ENCODE data around the gene PWWP2A. TPM values are rescaled to one million over a fixed set of nuclear protein-coding genes. Genes with fewer than 3 reads are reported as not detected.

The PWWP2A gene
- total RNA-seq, 1 experiment from 2014 or later = 61.1 TPM

DNA sequence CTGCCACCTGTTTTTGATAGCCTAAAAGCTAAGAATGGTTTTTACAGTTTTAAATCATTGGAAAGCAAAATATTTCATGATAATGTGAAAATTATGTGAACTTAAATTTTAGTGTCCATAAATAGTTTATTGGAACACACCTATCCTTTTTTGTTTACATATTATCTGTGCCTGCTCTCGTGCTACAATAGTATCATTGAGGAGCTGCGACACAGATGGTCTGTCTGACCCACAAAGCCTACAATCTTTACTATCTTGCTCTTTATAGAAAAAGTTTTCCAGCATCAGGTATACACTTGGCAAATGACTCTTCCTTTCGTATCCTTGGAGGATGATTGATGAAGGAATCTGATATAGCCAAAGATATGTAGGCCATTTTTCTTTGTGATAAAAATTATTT is 70.2 kb downstream of the PWWP2A start:
- ATAC-seq = no peak
- peaks cover 27% of the 10 kb centered on the region for H3K4me1 Mint-ChIP-seq
- ChIA-PET CTCF (interaction anchor here (1.2 kb wide), 1 partner anchor 27 kb away, joined by 3 read pairs; no protein-coding TSS in a partner anchor), POLR2A (no interaction called here)
- no peak overlapping the region for H3K4me3 Mint-ChIP-seq
- no peak for DNase-seq (ENCODE audit: low spot score)
- H3K9me3 Mint-ChIP-seq = no peaks in the 10 kb centered on the region
- peaks cover 56% of the 10 kb centered on the region for H3K36me3 Mint-ChIP-seq
- H3K27ac Mint-ChIP-seq = no peak overlapping the region; the same call in 1 of the 2 replicates
- TF ChIP-seq ZNF263 (CRISPR knock-in tag; IDR thresholded peaks at IDR 0.05; ENCODE audit: low read depth) = no peak
- TF ChIP-seq, protein P1, sequence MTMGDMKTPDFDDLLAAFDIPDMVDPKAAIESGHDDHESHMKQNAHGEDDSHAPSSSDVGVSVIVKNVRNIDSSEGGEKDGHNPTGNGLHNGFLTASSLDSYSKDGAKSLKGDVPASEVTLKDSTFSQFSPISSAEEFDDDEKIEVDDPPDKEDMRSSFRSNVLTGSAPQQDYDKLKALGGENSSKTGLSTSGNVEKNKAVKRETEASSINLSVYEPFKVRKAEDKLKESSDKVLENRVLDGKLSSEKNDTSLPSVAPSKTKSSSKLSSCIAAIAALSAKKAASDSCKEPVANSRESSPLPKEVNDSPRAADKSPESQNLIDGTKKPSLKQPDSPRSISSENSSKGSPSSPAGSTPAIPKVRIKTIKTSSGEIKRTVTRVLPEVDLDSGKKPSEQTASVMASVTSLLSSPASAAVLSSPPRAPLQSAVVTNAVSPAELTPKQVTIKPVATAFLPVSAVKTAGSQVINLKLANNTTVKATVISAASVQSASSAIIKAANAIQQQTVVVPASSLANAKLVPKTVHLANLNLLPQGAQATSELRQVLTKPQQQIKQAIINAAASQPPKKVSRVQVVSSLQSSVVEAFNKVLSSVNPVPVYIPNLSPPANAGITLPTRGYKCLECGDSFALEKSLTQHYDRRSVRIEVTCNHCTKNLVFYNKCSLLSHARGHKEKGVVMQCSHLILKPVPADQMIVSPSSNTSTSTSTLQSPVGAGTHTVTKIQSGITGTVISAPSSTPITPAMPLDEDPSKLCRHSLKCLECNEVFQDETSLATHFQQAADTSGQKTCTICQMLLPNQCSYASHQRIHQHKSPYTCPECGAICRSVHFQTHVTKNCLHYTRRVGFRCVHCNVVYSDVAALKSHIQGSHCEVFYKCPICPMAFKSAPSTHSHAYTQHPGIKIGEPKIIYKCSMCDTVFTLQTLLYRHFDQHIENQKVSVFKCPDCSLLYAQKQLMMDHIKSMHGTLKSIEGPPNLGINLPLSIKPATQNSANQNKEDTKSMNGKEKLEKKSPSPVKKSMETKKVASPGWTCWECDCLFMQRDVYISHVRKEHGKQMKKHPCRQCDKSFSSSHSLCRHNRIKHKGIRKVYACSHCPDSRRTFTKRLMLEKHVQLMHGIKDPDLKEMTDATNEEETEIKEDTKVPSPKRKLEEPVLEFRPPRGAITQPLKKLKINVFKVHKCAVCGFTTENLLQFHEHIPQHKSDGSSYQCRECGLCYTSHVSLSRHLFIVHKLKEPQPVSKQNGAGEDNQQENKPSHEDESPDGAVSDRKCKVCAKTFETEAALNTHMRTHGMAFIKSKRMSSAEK (CRISPR knock-in tag; IDR thresholded peaks at IDR 0.05; ENCODE audit: borderline replicate concordance) = no peak
- TF ChIP-seq, protein P2, sequence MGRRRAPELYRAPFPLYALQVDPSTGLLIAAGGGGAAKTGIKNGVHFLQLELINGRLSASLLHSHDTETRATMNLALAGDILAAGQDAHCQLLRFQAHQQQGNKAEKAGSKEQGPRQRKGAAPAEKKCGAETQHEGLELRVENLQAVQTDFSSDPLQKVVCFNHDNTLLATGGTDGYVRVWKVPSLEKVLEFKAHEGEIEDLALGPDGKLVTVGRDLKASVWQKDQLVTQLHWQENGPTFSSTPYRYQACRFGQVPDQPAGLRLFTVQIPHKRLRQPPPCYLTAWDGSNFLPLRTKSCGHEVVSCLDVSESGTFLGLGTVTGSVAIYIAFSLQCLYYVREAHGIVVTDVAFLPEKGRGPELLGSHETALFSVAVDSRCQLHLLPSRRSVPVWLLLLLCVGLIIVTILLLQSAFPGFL (CRISPR knock-in tag; IDR thresholded peaks at IDR 0.05; ENCODE audit: borderline replicate concordance) = no peak
- TF ChIP-seq GABPB1 (CRISPR knock-in tag; IDR thresholded peaks at IDR 0.05) = no peak
- no peak for TF ChIP-seq ESRRA (CRISPR knock-in tag; IDR thresholded peaks at IDR 0.05; ENCODE audit: borderline replicate concordance)
- no peak for TF ChIP-seq ELF4 (CRISPR knock-in tag; IDR thresholded peaks at IDR 0.05; ENCODE audit: low read depth)
- no peak for TF ChIP-seq TP53 (CRISPR knock-in tag; IDR thresholded peaks at IDR 0.05)
- TF ChIP-seq GRHL2 (CRISPR knock-in tag; IDR thresholded peaks at IDR 0.05; ENCODE audit: insufficient replicate concordance, severe bottlenecking) = no peak
- TF ChIP-seq, protein P3, sequence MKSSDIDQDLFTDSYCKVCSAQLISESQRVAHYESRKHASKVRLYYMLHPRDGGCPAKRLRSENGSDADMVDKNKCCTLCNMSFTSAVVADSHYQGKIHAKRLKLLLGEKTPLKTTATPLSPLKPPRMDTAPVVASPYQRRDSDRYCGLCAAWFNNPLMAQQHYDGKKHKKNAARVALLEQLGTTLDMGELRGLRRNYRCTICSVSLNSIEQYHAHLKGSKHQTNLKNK (CRISPR knock-in tag; IDR thresholded peaks at IDR 0.05) = no peak
- TF ChIP-seq GTF2I (CRISPR knock-in tag; conservative IDR thresholded peaks at IDR 0.05) = no peak
- TF ChIP-seq, protein P4, sequence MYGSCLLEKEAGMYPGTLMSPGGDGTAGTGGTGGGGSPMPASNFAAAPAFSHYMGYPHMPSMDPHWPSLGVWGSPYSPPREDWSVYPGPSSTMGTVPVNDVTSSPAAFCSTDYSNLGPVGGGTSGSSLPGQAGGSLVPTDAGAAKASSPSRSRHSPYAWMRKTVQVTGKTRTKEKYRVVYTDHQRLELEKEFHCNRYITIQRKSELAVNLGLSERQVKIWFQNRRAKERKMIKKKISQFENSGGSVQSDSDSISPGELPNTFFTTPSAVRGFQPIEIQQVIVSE (CRISPR knock-in tag; IDR thresholded peaks at IDR 0.05; ENCODE audit: borderline replicate concordance) = no peak
- H3K27me3 Mint-ChIP-seq (ENCODE audit: low read depth) = no peaks in the 10 kb centered on the region

DNA sequence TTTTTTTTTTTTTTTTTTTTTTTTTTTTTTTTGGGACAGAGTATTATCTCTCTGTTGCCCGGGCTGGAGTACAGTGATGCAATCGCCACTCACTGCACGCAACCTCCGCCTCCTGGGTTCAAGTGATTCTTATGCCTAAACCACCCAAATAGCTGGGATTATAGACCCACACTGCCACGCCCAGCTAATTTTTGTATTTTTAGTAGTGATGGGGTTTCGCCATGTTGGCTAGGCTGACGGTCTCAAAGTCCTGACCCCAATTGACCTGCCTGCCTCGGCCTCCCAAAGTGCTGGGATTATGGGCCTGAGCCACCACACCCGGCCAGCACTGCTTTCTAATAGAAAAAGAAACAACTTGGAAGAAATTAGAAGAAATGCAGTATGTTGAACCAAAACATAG is 71.1 kb downstream of the PWWP2A start:
- peak overlapping the region; percentile 39; the same call in 1 of the 2 replicates for H3K27ac Mint-ChIP-seq
- ChIA-PET CTCF (no interaction called here), POLR2A (no interaction called here)
- no peak overlapping the region for H3K4me3 Mint-ChIP-seq
- peaks cover 49% of the 10 kb centered on the region for H3K36me3 Mint-ChIP-seq
- peaks cover 36% of the 10 kb centered on the region for H3K4me1 Mint-ChIP-seq
- no peaks in the 10 kb centered on the region for H3K27me3 Mint-ChIP-seq (ENCODE audit: low read depth)
- TF ChIP-seq PRRX2 (CRISPR knock-in tag; IDR thresholded peaks at IDR 0.05) = no peak
- TF ChIP-seq, protein P1 (CRISPR knock-in tag; IDR thresholded peaks at IDR 0.05; ENCODE audit: borderline replicate concordance) = no peak
- TF ChIP-seq, protein P4 (CRISPR knock-in tag; IDR thresholded peaks at IDR 0.05; ENCODE audit: borderline replicate concordance) = no peak
- no peaks in the 10 kb centered on the region for H3K9me3 Mint-ChIP-seq
- no peak for ATAC-seq
- DNase-seq (ENCODE audit: low spot score) = no peak

All from WTC11 (cell line).